SK-N-SH (cell line): ENCODE results near the gene MTA3. TPM values are rescaled to one million over a fixed set of nuclear protein-coding genes. Genes with fewer than 3 reads are reported as not detected.

Experiments
- CTCF ChIA-PET: fragments of 300-600, 350-600 bp; formaldehyde crosslinking; extraction: SDS; loops from one replicate; lab custom pipeline; 2021; lab: Yijun Ruan, JAX
- POLR2A ChIA-PET: fragments of 350-600 bp; sonication (Branson Sonifier 250); formaldehyde crosslinking; extraction: SDS; loops from one replicate; lab custom pipeline; 2020; ENCODE audit warnings: antibody characterized with exemption, inconsistent platforms; lab: Yijun Ruan, JAX
- DNase-seq: peaks from one replicate; pipeline ENCODE4 v3.0.0; 2012
- H2AFZ ChIP-seq: fragments of 200-600 bp; sonication (generic); 2 replicates; pipeline ENCODE4 v1.8.1; 2016; ENCODE audit warnings: antibody characterized with exemption, mild to moderate bottlenecking, low read depth
- H3F3A ChIP-seq: fragments of 200-600 bp; sonication (generic); replicated peaks from 2 replicates; pipeline ENCODE3; 2016; ENCODE audit warnings: antibody characterized with exemption, mild to moderate bottlenecking; ENCODE audit not compliant: insufficient read depth
- H3K27ac ChIP-seq, 2 experiments: fragments of 200-500 bp in 1 of 2; fragments of 200-600 bp in 1 of 2; sonication (Bioruptor generic) in 1 of 2; sonication (generic), shearing (Covaris generic) in 1 of 2; 2 replicates each; pipeline versions ENCODE4 v1.5.1 to v1.6.1; 2014 to 2016; ENCODE audit warnings: low read depth in 2 of 2, inconsistent platforms in 1 of 2, low read length in 1 of 2, mild to moderate bottlenecking in 1 of 2, mixed read lengths in 1 of 2
- H3K27me3 ChIP-seq: fragments of 200-600 bp; sonication (generic), shearing (Covaris generic); 2 replicates; pipeline ENCODE4 v1.6.1; 2016; ENCODE audit warnings: mixed run types; ENCODE audit not compliant: insufficient read depth
- H3K36me3 ChIP-seq, 2 experiments: fragments of 200-500 bp in 1 of 2; fragments of 200-600 bp in 1 of 2; sonication (Bioruptor generic) in 1 of 2; sonication (generic) in 1 of 2; replicated peaks in 1 of 2; 2 replicates each; pipeline versions ENCODE3 to v1.5.1; 2014 to 2016; ENCODE audit warnings: low read length in 1 of 2, mild to moderate bottlenecking in 1 of 2; ENCODE audit not compliant: insufficient read depth in 2 of 2, control insufficient read depth in 1 of 2
- H3K4me1 ChIP-seq, 2 experiments: fragments of 200-500 bp in 1 of 2; fragments of 200-600 bp in 1 of 2; sonication (Bioruptor generic) in 1 of 2; sonication (generic), shearing (Covaris generic) in 1 of 2; 2 replicates each; pipeline versions ENCODE4 v1.5.1 to v1.6.1; 2014 to 2016; ENCODE audit warnings: low read depth in 1 of 2, low read length in 1 of 2, mixed run types in 1 of 2; ENCODE audit not compliant: insufficient read depth in 2 of 2, control insufficient read depth in 1 of 2
- H3K4me2 ChIP-seq: fragments of 200-600 bp; sonication (generic), shearing (Covaris generic); 2 replicates; pipeline ENCODE4 v1.6.1; 2017; ENCODE audit warnings: mixed run types
- H3K4me3 ChIP-seq, 2 experiments: fragments of 200-500 bp in 1 of 2; fragments of 200-600 bp in 1 of 2; sonication (Bioruptor generic) in 1 of 2; sonication (generic), shearing (Covaris generic) in 1 of 2; 2 replicates each; pipeline versions ENCODE4 v1.5.1 to v1.8.1; 2014 to 2016; ENCODE audit warnings: low read depth in 2 of 2, inconsistent platforms in 1 of 2, low read length in 1 of 2, mild to moderate bottlenecking in 1 of 2, mixed read lengths in 1 of 2, moderate library complexity in 1 of 2
- H3K79me2 ChIP-seq: fragments of 200-600 bp; sonication (generic); 2 replicates; pipeline ENCODE4 v1.8.1; 2017; ENCODE audit warnings: mild to moderate bottlenecking; ENCODE audit not compliant: insufficient read depth
- H3K9ac ChIP-seq: fragments of 200-600 bp; sonication (generic); 2 replicates; pipeline ENCODE4 v1.6.1; 2017; ENCODE audit warnings: mixed run types
- H3K9me2 ChIP-seq: fragments of 200-600 bp; sonication (generic); 2 replicates; pipeline ENCODE4 v1.6.1; 2017; ENCODE audit warnings: mixed run types
- H3K9me3 ChIP-seq: fragments of 200-600 bp; sonication (generic); 2 replicates; pipeline ENCODE4 v1.6.1; 2017; ENCODE audit warnings: mixed run types, mild to moderate bottlenecking, moderate library complexity
- H4K20me1 ChIP-seq: fragments of 200-600 bp; sonication (generic); 2 replicates; pipeline ENCODE4 v1.6.1; 2017; ENCODE audit warnings: mild to moderate bottlenecking, mixed run types; ENCODE audit not compliant: insufficient read depth
- EP300 ChIP-seq, 2 experiments: IDR thresholded peaks; 2 replicates each; pipeline versions ENCODE4 v1.4.0 to v1.6.1; 2012; ENCODE audit warnings: borderline replicate concordance in 1 of 2, low read depth in 1 of 2, low read length in 1 of 2
- FOXJ3 ChIP-seq: sonication (generic); formaldehyde crosslinking; IDR thresholded peaks from 2 replicates; pipeline ENCODE4 v1.5.1; 2020; ENCODE audit warnings: mild to moderate bottlenecking, missing genetic modification reagents
- IRF3 ChIP-seq: fragments of 150-350 bp; IDR thresholded peaks from 2 replicates; pipeline ENCODE4 v1.6.1; 2016; ENCODE audit warnings: mild to moderate bottlenecking, low read depth, low read length
- MXI1 ChIP-seq: IDR thresholded peaks from 2 replicates; pipeline ENCODE4 v1.6.1; 2012; ENCODE audit warnings: mild to moderate bottlenecking, low read depth, low read length, improper control_type of control experiment
- RAD21 ChIP-seq: IDR thresholded peaks from 2 replicates; pipeline ENCODE4 v1.6.1; 2012; ENCODE audit warnings: mild to moderate bottlenecking, low read length
- REST ChIP-seq: IDR thresholded peaks from 2 replicates; pipeline ENCODE4 v1.6.1; 2012; ENCODE audit warnings: mild to moderate bottlenecking, low read depth, low read length, moderate library complexity
- RFX5 ChIP-seq: IDR thresholded peaks from 2 replicates; pipeline ENCODE4 v1.6.1; 2012; ENCODE audit warnings: mild to moderate bottlenecking, improper control_type of control experiment, low read length
- RXRA ChIP-seq: IDR thresholded peaks from 2 replicates; pipeline ENCODE4 v1.4.0; 2012; ENCODE audit warnings: low read depth, mild to moderate bottlenecking, borderline replicate concordance
- SIN3A ChIP-seq: IDR thresholded peaks from 2 replicates; pipeline ENCODE4 v1.6.1; 2012; ENCODE audit warnings: low read depth, mild to moderate bottlenecking, low read length, moderate library complexity, borderline replicate concordance
- TCF12 ChIP-seq: IDR thresholded peaks from 2 replicates; pipeline ENCODE4 v1.4.0; 2012
- WGBS: methylation state at CpG from one replicate; pipeline ENCODE4 v1.1.6; 2017; ENCODE audit warnings: low lambda C conversion rate; 5-methylcytosine and 5-hydroxymethylcytosine counted together
- polyA plus RNA-seq, 3 experiments: library from polyadenylated mRNA; depleted of rRNA; stranded (reverse); fragments of >200 nt; gene quantifications; 2 replicates each; pipeline ENCODE4 v1.2.3, GENCODE V29; 2012

Gene MTA3
- polyA plus RNA-seq, 1 of the 3 experiments (the other 2 are of a cell fraction): 30.8 TPM

- TF ChIP-seq IRF3: no peak
- no peak for TF ChIP-seq RAD21
These were observed 84.6 kb downstream of the MTA3 start (continued) for GRCh38 chr2:42653039-42653438.

GRCh38 chr2:42653908-42654445 lies 85.5 kb downstream of the MTA3 start:
- Histone ChIP-seq H4K20me1 (no peaks in the 10 kb centered on the region), H3K9ac (no peak overlapping the region), H3K79me2 (no peaks in the 10 kb centered on the region), H3K9me3 (no peaks in the 10 kb centered on the region), H3K4me3 (no peak overlapping the region), H3K9me2 (no peaks in the 10 kb centered on the region), H3K4me2 (no peak overlapping the region), H3K27me3 (no peaks in the 10 kb centered on the region), H3K4me1 (peaks cover 0 to 2% of the 10 kb centered on the region in 2 experiments; a peak in 2 of 4 replicates), H2AFZ (no peak overlapping the region), H3F3A (no peaks in the 10 kb centered on the region), H3K36me3 (peaks cover 11 to 15% of the 10 kb centered on the region in 2 experiments), H3K27ac (no peak overlapping the region)
- TF ChIP-seq MXI1 (no peak), REST (no peak), RXRA (no peak), IRF3 (no peak), RFX5 (no peak), RAD21 (no peak), EP300 (IDR thresholded peaks at IDR 0.05; ENCODE audit: borderline replicate concordance in 1 of 2, low read depth in 1 of 2, low read length in 1 of 2) (no peak), FOXJ3 (CRISPR knock-in tag) (no peak), SIN3A (no peak), TCF12 (no peak)
- no peak for DNase-seq
- 100% methylated on average over 2 of the region's 2 CpGs for WGBS
- ChIA-PET CTCF (interaction anchor here (1.0 to 5.3 kb wide), 4 partner anchors 9 to 286 kb away, joined by 3 to 33 read pairs (median 4); partner anchors contain the start of gene KCNG3), POLR2A (no interaction called here)
